H1 (cell line): Measurements from ENCODE around the gene BET1L. TPM values are rescaled to one million over a fixed set of nuclear protein-coding genes. Genes with fewer than 3 reads are reported as not detected.

Experiments
- CHD7 ChIP-seq: fragments of 300-600 bp; sonication (generic); IDR thresholded peaks from 2 replicates; pipeline ENCODE4 v1.7.1; 2012; ENCODE audit warnings: low read length, moderate library complexity, mild to moderate bottlenecking, inconsistent platforms; ENCODE audit not compliant: insufficient replicate concordance
- EP300 ChIP-seq, 2 experiments: IDR thresholded peaks; 1 replicate in 1 of 2; 2 replicates in 1 of 2; pipeline ENCODE4 v1.6.1; 2011 to 2012; ENCODE audit warnings: low read depth in 2 of 2, low read length in 2 of 2, mild to moderate bottlenecking in 2 of 2, borderline replicate concordance in 1 of 2, inconsistent platforms in 1 of 2, moderate library complexity in 1 of 2
- GTF2F1 ChIP-seq: IDR thresholded peaks from 2 replicates; pipeline ENCODE4 v1.6.1; 2012; ENCODE audit warnings: low read depth, low read length, improper control_type of control experiment, borderline replicate concordance
- HDAC6 ChIP-seq: IDR thresholded peaks from one replicate; pipeline ENCODE4 v1.7.1; 2012; ENCODE audit warnings: low read depth, mild to moderate bottlenecking, inconsistent platforms, low read length, moderate library complexity
- MAFK ChIP-seq: IDR thresholded peaks from 2 replicates; pipeline ENCODE4 v1.6.1; 2012; ENCODE audit warnings: low read depth, mild to moderate bottlenecking, improper control_type of control experiment, low read length
- MAX ChIP-seq: IDR thresholded peaks from 2 replicates; pipeline ENCODE4 v1.6.1; 2012; ENCODE audit warnings: inconsistent platforms
- NANOG ChIP-seq: IDR thresholded peaks from 2 replicates; pipeline ENCODE4 v1.6.1; 2011; ENCODE audit warnings: low read length, low read depth, mild to moderate bottlenecking, inconsistent platforms; ENCODE audit not compliant: insufficient read depth, poor library complexity, severe bottlenecking
- RAD21 ChIP-seq, 2 experiments: IDR thresholded peaks in 1 of 2; conservative IDR thresholded peaks in 1 of 2; 2 replicates each; pipeline ENCODE4 v1.6.1; 2011; ENCODE audit warnings: low read depth in 2 of 2, low read length in 2 of 2, improper control_type of control experiment in 1 of 2, inconsistent platforms in 1 of 2, mild to moderate bottlenecking in 1 of 2, moderate library complexity in 1 of 2
- RFX5 ChIP-seq: IDR thresholded peaks from 2 replicates; pipeline ENCODE4 v1.6.1; 2011; ENCODE audit warnings: low read depth, low read length, improper control_type of control experiment, borderline replicate concordance
- TEAD4 ChIP-seq: IDR thresholded peaks from 2 replicates; pipeline ENCODE4 v1.6.1; 2012; ENCODE audit warnings: low read depth, low read length, inconsistent platforms, mixed read lengths
- polyA plus RNA-seq, 7 experiments: library from polyadenylated mRNA; depleted of rRNA in 3 of 7; stranded (reverse) in 5 of 7; unstranded in 2 of 7; fragments of >200 nt in 5 of 7; fragments of 200-250 nt in 2 of 7; gene quantifications; 1 replicate in 5 of 7; 2 replicates in 1 of 7; 4 replicates in 1 of 7; pipeline versions ENCODE4 v1.2.1 to v1.2.3, GENCODE V29; 2011 to 2013; ENCODE audit warnings: missing spikeins in 2 of 7, mixed read lengths in 2 of 7
- total RNA-seq: library from RNA; stranded (reverse); fragmentation: NEBNext Ultra II Directional; extraction: Animal tissue kit (Norgen Biotek cat#: 25700); gene quantifications from 2 replicates; pipeline ENCODE4 v1.2.1, GENCODE V29; 2021

The BET1L gene
- total and polyA plus RNA-seq, 2 of the 8 experiments (the other 6 are each of a cell fraction or from before 2014, with no cell fraction given): 40.2 to 61.9 TPM

GRCh38 chr11:215581-216037 is 8.4 kb upstream of the BET1L start (continued):
- no peak for TF ChIP-seq CHD7
- no peak for TF ChIP-seq GTF2F1
- no peak for TF ChIP-seq HDAC6
- TF ChIP-seq TEAD4: no peak
- no peak for TF ChIP-seq NANOG
- TF ChIP-seq RAD21 (IDR thresholded peaks at IDR 0.05 in 1 of 2, conservative IDR thresholded peaks at IDR 0.05 in 1 of 2; ENCODE audit: low read depth in 2 of 2, low read length in 2 of 2): no peak
- no peak for TF ChIP-seq RFX5
- TF ChIP-seq MAFK: no peak
- TF ChIP-seq MAX: no peak
- TF ChIP-seq EP300 (IDR thresholded peaks at IDR 0.05; ENCODE audit: borderline replicate concordance in 1 of 2, low read depth in 2 of 2, low read length in 2 of 2): no peak
